SW480 (cell line): ENCODE data around the gene NEK1.
A peak's percentile ranks its signal among the peaks of the same experiment; 100 is the strongest.
"Not testable (repeated sequence)": the region's sequence is repeated elsewhere in the genome, so short reads cannot be mapped to it uniquely, and the experiment has no call there.

Source experiments
- DNase-seq: peaks from one replicate; pipeline ENCODE4 v3.0.0-alpha.2; 2016; ENCODE audit warnings: low spot score

NEK1 gene

DNA sequence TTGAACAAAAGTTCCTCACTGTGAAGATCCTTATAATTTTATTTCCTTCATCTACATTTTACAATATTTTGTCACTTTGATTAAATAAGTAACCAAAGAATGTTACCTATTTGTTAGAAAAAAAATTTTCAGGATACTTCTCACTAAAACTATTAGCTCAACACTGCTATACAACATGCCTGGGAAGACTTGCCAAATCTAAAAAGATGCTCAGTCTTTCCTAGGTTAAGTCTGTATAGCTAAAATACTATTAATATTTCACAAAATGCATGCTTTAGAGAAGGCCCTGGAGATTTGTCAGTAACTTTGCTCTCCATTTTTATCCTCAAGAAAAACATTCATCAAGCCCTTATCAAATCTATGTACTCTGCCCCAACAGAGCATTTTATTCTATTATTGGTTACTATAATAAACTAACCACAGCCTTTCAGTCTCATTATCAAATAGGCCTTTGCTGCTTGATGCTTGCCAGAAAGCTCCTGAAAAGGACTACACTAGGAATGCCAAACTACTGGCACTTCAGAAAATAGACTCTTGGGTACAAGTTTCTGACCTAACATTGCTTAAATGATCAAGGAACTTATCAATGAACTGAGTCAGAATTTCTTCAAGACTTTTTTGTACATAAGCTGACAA is 17.7 kb downstream of the NEK1 start:
- DNase-seq, result no peak

DNA sequence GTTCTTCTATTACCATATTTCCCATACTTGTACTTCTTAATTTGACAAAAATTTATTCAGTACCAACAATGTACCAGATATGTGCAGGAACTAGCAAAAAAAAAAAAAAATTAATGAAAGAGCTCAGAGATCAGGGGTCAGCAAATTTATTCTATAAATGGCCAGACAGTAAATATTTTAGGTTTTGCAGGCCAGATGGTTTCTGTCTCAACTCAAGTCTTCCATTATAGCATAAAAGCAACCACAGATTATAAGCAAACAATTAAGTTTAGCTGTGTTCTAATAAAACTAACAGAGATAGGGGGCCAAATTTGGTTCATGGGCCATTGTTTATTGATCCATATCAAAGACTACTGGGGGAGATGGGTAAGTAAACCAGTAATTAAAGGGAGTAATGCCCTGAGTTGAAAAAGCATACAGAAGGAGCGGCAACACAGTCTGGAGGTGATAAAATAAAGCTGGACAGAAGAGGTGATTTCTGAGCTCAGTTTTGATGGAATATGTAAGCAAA is 19.3 kb downstream of the NEK1 start:
- DNase-seq, result no peak

DNA sequence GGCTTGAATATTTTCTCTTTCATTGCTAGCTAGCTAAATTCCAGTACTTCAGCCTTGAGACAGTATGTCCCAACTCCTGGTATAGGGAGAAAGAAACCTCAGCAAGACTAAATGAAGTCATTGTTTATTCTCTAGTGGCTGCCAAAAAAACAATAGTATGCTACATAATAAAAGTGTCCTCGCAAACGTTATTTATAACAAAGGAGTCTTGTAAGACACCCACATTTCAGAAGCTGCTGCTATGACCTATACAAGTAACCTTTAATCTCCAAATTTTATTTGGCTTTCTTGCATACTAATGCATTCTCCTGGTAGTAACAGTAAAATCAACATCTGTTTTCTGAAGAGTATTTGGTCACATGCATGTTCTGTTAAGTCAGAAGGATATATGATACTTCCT is 28.8 kb downstream of the NEK1 start:
- no peak for DNase-seq

DNA sequence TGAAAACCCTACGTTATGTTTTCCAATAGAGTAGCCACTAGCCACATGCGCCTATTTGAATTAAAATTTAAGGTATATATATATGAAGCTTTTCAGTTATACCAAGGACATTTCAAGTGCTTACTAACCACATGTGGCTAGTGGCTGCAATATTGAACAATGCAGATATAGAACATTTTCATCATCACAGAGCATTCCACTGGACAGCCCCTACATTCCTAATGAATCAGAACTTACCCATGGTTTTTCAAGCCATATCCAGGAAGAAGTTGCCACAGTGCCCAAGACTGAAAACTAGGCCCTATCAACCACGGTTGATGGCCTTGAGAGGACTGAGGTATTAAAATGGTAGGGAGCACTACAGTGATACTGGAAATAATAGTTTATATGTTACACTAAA is 29.7 kb downstream of the NEK1 start:
- DNase-seq, result no peak

DNA sequence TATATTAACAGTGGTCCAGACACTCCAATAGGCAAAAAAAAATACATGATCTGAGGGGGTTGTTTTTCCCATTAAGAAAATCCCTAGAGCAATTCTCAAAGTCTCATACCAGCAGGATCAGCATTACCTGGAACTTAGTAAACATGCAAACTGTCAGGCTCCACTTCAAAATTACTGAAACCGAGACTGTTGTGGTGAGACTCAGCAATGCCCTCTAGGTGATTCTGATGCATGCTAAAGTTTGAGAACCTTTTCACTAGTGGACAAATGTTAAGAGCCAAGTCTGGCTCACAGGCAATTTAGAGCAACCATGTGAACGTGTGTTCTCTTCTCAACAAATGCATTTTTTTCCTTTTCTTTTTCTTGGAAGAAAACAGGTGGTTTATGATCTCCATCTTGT is 30.2 kb downstream of the NEK1 start:
- no peak for DNase-seq

DNA sequence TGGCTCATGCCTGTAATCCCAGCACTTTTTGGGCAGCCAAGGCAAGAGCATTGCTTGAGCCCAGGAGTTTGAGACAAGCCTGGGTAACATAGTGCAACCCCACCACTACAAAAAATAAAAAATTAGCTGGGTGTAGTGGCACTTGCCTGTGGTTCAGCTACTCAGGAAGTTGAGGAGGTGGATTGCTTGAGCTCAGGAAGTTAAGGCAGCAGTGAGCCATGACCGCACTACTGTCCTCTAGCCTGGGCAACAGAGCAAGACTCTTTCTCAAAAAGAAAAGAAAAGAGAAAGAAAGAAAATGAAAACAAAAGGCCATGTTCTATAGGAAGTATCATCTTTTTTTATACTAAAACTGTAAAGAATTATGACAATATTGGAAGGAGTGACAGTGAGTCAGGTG is 38.5 kb downstream of the NEK1 start:
- no peak for DNase-seq

DNA sequence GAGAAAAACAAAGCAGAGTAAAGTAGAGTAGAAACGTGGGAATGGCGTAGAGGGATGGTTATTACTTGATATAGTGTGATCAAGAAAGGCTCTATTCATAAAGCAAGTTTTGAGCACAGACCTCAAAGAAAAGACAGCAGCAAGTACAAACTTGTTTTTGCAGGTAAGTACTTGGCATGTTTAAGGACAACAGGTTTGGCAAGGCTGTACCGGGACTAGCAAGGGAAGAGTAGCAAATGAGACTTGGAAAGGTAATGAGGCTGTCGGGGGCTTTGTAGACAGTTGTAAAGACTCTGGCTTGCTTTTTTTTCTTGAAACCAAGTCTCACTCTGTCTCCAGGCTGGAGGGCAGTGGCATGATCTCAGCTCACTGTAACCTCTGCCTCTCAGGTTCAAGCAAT is 40.9 kb downstream of the NEK1 start:
- no peak for DNase-seq

DNA sequence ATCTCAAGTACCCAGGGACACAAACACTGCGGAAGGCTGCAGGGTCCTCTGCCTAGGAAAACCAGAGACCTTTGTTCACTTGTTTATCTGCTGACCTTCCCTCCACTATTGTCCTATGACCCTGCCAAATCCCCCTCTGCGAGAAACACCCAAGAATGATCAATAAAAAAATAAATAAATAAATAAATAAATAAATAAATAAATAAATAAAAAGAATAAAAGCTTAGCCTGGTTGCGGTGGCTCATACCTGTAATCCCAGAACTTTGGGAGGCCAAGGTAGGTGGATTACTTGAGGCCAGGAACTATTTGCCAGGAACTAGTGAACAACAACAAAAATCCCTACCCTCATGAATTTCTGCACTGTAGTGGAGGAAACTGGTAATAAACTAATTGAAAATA is 41.4 kb downstream of the NEK1 start:
- not testable (repeated sequence) for DNase-seq

DNA sequence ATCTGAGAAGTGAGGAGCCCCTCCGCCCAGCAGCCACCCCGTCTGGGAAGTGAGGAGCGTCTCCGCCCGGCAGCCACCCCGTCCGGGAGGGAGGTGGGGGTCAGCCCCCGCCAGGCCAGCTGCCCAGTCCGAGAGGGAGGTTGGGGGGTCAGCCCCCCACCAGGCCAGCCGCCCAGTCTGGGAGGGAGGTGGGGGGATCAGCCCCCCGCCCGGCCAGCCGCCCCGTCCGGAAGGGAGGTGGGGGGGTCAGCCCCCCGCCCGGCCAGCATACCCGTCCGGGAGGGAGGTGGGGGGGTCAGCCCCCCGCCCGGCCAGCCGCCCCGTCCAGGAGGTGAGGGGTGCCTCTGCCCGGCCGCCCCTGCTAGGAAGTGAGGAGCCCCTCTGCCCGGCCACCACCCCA is 42.1 kb downstream of the NEK1 start:
- not testable (repeated sequence) for DNase-seq

DNA sequence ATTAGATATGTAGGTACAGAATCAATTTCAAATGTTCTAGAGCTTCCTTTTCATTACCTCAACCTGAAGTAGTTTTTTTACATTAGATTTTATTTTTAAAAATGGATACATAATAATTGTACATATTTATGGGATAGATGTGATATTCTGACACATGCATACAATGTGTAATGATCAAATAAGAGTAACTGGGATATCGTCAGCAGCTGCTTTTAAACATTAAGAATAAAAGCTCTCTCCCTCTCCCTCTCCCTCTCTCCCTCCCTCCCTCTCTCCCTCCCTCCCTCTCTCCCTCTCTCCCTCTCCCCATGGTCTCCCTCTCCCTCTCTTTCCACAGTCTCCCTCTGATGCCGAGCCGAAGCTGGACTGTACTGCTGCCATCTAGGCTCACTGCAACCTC is 43.2 kb downstream of the NEK1 start:
- DNase-seq, result not testable (repeated sequence)

DNA sequence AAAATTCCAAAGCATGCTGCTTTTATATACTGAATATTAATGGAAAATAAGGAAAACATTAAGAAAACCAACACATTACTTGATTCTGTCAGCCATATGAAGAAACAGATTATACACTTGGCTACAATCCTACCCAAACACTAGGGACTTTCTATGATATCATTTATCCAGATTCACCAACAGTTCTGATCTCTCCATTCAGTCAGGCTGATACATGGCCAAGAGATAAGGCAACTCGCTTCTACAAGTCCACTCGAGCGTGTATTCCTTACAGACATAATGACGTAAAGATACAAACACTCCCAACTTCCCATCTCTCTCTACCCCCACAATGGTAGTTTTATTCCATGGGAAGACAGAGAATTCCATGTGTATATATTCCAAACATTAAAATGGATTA is 44.5 kb downstream of the NEK1 start:
- DNase-seq, result no peak

DNA sequence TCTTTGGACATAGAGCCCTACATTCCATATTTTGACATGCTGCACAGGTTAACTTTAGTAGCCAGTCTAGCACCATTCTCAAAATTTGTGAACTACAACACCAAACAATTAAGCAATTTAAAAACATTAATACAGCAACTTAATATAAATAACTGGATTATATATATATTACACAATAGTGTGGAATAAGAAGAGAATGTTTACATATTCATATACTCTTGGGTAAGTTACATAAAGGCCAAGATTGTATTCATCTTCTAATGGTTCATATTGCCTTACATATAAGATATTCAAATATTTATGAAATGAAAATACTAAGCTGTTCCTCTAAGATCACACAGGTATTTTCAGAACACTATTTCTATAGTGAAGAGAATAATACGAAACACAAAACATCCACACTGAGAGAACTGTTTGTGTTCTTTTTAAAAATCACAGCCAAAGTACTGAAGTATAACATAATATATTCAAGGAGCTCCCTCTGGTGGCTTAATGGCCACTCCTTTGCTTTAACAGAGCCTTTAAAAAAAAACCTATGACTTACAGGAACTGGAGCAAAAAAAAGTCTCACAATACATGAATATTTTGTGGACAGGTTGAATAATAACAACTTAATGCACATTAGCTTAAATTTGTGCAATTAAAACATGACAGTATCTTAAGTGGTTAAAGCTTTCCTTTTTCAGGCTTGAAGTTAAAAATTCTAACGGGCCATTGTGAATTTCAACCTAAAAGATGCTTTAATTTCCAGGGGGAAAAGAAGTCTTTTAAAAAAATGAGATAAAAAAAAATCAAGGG is 46.2 kb downstream of the NEK1 start:
- DNase-seq, result peak; percentile 47

DNA sequence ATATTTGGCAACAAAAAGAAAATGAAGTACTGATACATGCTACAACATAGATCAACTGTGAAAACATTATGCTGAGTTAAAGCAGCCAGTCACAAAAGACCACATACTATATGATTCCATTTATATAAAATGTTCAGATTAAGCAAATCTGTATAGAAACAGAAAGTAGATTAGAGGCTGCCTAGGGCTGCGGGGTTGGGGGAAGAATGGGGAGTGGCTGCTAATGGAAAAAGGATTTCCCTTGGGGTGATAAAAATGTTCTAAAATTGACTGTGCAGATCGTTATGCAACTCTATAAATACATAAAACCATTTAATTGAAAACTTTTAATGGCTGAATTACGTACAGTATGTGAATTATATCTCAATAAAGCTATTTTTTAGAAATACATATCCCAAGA is 46.8 kb downstream of the NEK1 start:
- DNase-seq, result no peak

DNA sequence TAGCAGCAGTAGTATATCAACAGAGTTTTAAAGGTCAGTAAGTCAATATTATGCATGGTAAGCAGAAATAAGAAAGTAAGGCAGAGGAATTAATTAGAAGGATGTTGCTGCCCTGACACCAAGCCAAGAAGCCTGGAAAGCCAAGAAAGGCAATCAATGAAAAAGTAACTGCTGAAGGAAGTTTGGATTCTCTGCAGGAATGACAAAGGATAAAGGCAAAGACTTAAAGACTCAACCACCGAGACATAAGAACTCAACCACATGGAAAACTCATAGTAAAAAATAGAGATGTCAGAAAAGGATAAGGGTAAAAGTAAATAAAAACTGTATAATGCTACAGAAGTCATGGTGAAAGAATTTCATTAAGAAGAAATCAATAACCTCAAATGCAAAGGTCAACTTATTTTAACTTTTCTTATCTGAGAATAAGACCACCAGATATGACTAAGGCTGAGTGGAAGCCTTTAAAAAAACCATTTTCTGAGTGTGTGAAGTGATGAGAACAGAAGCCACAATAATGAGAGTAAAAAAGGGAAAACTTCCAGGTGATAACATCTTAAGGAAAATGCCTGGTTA is 55.2 kb downstream of the NEK1 start:
- no peak for DNase-seq

DNA sequence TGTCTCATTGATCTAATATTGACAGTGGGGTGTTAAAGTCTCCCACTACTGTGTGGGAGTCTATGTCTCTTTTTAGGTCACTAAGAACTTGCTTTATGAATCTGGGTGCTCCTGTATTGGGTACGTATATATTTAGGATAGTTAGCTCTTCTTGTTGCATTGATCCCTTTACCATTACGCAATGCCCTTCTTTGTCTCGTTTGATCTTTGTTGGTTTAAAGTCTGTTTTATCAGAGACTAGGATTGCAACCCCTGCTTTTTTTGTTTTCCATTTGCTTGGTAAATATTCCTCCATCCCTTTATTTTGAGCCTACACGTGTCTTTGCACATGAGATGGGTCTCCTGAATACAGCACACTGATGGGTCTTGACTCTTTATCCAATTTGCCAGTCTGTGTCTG is 65.8 kb downstream of the NEK1 start:
- DNase-seq, result not testable (repeated sequence)

DNA sequence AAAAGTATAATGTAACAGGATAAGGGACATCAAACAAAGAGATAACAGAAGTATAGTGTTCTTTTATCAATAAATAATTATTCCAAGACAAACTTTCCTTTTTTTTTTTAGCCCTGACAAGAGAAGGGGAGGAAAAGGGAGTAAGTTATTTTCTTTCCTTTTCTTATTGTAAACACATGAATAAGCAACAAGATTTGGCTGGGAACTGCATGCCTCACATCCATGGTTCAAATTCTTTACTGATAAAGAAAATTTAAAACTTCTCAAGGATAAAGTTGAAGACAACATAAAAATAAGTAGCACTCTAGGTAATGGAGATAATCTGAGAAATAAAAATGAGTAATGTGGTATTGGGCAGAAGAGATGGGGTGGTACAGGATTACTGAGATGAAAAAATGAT is 71.6 kb downstream of the NEK1 start:
- DNase-seq, result no peak

DNA sequence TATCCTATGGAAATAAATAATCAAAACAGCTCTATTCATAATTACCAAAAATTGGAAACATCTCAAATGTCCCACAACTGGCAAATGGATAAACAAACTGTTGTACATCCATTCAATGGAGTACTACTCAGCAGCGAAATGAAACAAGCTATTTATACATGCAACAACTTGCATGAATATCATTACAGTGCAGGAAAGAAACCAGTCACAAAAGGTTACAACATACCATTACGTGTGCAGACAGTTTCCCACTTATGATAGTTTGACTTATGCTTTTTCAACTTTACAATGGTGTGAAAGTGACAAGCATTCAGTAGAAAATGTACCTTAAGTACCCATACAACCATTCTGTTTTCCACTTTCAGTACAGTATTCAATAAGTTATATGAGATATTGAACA is 82.3 kb downstream of the NEK1 start:
- no peak for DNase-seq

DNA sequence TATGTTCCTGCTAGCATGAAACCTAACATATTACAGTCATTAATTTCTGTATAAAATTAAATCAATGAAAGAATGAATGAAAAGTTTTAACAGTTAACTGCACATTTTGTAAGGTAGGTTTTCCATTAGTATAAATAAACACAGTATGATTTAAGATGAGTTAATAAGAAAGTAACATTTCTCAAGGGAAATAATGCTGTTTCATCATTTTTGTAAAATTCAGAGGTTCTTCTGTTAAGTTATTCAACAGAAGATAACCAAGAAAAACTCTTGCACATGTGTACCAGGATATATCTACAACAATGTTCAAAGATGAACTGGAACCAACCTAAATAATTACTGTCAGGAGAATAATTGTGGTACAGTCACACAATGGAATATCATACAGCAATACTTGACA is 88.6 kb downstream of the NEK1 start:
- no peak for DNase-seq

DNA sequence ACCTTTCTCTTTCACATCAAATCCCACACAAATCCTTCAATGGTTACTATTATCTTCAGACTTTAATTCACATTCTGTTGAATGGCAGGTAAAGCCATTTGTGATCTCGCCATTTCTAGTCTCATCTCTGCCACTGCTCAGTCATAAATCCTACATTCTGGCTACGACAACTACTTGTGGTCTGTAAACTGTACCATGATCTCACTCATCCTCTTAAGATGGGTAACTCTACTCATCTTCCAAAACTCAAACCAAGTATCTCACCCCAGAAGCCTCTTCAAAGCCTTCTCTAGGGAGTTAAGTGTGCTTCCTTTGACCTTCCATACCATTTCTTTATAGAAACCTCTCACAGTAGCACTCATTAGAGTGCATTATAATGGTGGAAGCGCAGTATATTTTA is 101.8 kb downstream of the NEK1 start:
- no peak for DNase-seq

DNA sequence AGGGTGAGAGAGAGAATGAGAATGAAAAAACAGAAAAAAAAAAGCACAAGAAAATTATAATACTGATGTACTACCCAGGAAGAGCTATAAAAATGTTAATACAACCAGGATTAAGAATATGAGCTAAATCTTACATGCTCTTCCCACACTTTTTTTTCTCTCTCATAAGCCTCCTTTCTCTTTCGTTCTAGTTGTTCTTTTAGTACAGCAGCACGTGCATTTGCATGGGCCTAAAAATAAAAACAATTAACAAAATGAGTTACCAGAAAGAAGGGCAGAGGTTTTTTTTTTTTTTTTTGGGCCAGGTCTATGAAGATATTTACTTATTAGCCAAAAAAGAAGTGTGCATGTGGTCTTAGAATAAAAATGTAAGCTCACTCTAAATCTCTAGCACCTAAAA is 105.5 kb downstream of the NEK1 start:
- no peak for DNase-seq

DNA sequence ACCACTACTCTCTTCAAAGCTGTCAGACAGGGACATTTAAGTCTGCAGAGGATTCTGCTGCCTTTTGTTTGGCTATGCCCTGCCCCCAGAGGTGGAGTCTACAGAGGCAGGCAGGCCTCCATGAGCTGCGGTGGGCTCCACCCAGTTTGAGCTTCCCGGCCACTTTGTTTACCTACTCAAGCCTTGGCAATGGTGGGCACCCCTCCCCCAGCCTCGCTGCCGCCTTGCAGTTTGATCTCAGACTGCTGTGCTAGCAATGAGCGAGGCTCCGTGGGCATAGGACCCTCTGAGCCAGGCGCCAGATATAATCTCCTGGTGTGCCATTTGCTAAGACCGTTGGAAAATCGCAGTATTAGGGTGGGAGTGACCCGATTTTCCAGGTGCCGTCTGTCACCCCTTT is 112.5 kb downstream of the NEK1 start:
- not testable (repeated sequence) for DNase-seq

DNA sequence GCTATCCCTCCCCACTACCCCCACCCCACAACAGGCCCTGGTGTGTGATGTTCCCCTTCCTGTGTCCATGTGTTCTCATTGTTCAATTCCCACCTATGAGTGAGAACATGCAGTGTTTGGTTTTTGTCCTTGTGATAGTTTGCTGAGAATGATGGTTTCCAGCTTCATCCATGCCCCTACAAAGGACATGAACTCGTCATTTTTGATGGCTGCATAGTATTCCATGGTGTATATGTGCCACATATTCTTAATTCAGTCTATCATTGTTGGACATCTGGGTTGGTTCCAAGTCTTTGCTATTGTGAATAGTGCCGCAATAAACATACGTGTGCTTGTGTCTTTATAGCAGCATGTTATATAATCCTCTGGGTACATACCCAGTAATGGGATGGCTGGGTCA is 118.1 kb downstream of the NEK1 start:
- not testable (repeated sequence) for DNase-seq

DNA sequence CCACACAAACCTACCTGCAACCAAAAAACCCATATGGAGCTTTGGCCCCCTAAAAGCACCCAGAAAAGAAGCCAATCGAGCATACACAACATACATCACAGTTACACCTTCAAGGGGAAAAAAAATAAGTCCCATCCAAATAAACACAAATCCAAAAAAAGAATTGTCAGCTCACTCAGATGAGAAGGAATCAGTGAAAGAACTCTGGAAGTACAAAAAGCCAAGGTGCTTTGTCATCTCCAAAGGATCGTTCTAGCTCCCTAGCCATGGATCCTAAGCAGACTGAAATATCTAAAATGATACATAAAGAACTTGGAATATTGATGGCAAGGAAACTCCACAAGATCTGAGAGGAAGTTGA is 119.2 kb downstream of the NEK1 start:
- DNase-seq, result no peak
